Prostate gland (tissue), 2 donors: ENCODE data around the gene ICA1. TPM values are rescaled to one million over a fixed set of nuclear protein-coding genes. Genes with fewer than 3 reads are reported as not detected.

ENCODE experiments used
- DNase-seq: peaks from one replicate; pipeline ENCODE4 v3.0.0-alpha.2; 2019; ENCODE audit warnings: low spot score
- H3K27ac ChIP-seq, 2 donors: fragments of 200-600 bp; sonication (generic); 2 replicates each; pipeline ENCODE4 v1.5.1; 2017 to 2019
- H3K27me3 ChIP-seq: fragments of 200-600 bp; sonication (generic); replicated peaks from 2 replicates; pipeline ENCODE4 v1.5.1; 2019; ENCODE audit not compliant: insufficient read depth
- H3K36me3 ChIP-seq, 2 donors: fragments of 200-600 bp; sonication (generic); 1 replicate in 1 of 2; 2 replicates in 1 of 2; pipeline versions ENCODE4 v1.5.1 to v1.8.1; 2017 to 2019
- H3K4me1 ChIP-seq: fragments of 200-600 bp; sonication (generic); replicated peaks from 2 replicates; pipeline ENCODE4 v1.5.1; 2019
- H3K4me3 ChIP-seq, 2 donors: fragments of 200-600 bp; sonication (generic); 2 replicates each; pipeline ENCODE4 v1.5.1; 2017 to 2019
- H3K9me3 ChIP-seq: fragments of 200-600 bp; sonication (generic); 2 replicates; pipeline ENCODE4 v1.5.1; 2017
- CTCF ChIP-seq, 4 experiments: fragments of 200-600 bp in 2 of 4; fragments of 450-650 bp in 2 of 4; sonication (generic) in 2 of 4; IDR thresholded peaks; 1 replicate in 3 of 4; 2 replicates in 1 of 4; pipeline ENCODE4 v1.5.1; 2016 to 2019; ENCODE audit warnings: antibody characterized with exemption in 4 of 4, mild to moderate bottlenecking in 2 of 4, moderate library complexity in 2 of 4
- POLR2A ChIP-seq: fragments of 450-650 bp; IDR thresholded peaks from one replicate; pipeline ENCODE4 v1.6.1; 2016; ENCODE audit warnings: antibody characterized with exemption, mild to moderate bottlenecking
- POLR2AphosphoS5 ChIP-seq: sonication (generic); formaldehyde crosslinking; IDR thresholded peaks from one replicate; pipeline ENCODE4 v1.6.1; 2017; ENCODE audit warnings: antibody characterized with exemption
- WGBS: methylation state at CpG from one replicate; pipeline ENCODE4 v1.1.5; 2018; 5-methylcytosine and 5-hydroxymethylcytosine counted together
- intact Hi-C: fragments of 100-400 bp; cut with DNase I; formaldehyde crosslinking; loops from one replicate; pipeline ENCODE4 v1.14.2; 2022
- total RNA-seq, 2 donors: library from RNA; depleted of rRNA; stranded (reverse); fragments of >200 nt; gene quantifications; one replicate each; pipeline ENCODE4 v1.1.0, GENCODE V29; 2016

The ICA1 gene
- total RNA-seq, 2 donors from 2014 or later, result 49.1 to 51.0 TPM

DNA sequence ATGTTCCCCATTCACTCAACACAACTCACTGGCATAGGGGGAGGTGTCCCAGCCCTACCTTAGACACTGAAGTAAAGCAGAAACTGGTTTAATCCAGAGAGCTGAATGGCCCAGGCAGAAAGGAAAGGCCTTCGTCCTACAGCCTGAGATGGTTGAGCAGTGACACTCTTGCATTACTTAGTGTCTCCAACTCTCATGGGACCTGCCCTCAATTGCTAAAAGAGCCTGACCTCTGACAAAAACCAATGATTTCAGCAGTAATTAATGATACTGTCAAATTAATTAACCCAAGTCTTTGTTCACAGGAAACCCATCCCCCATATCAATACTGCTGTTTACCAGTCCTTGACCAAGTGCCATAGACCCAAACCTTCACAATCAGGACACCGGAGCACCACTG lies 48.6 kb downstream of the ICA1 start:
- no peaks in the 10 kb centered on the region for H3K36me3 ChIP-seq
- H3K27ac ChIP-seq, result no peak overlapping the region
- DNase-seq, result no peak
- intact Hi-C loops, result loop anchor here (5.0 to 10.0 kb wide), 3 partner anchors 449 to 649 kb away; partner anchors contain the start of gene MIOS
- no peak for TF ChIP-seq POLR2A
- no peak for TF ChIP-seq CTCF (IDR thresholded peaks at IDR 0.05)
- no peak for TF ChIP-seq POLR2AphosphoS5
- H3K4me1 ChIP-seq, result no peaks in the 10 kb centered on the region
- WGBS, result 93% methylated on average over 2 of the region's 2 CpGs
- no peaks in the 10 kb centered on the region for H3K27me3 ChIP-seq
- no peaks in the 10 kb centered on the region for H3K9me3 ChIP-seq
- H3K4me3 ChIP-seq, result no peak overlapping the region

DNA sequence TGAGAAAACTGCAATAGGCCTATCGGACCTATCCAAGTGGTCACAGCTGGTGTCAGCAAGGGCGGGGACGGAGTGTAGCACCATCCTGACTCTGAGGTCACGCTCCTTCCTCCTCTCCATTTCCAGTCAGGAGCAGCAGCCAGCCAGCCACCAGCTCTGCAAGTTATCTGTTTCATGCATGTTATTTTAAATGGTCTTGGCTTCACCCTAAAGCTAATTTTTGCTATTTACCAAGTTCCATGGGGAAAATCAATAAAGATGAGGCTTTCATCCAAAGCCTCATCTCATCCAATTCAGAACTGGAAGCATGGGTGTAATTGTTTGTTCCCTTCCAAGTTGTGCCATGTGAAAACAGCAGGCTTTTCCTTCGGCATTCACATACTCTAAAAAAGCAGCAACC lies 49.3 kb downstream of the ICA1 start:
- Histone ChIP-seq H3K9me3 (no peaks in the 10 kb centered on the region), H3K27me3 (no peaks in the 10 kb centered on the region), H3K36me3 (no peaks in the 10 kb centered on the region), H3K4me1 (no peaks in the 10 kb centered on the region), H3K4me3 (no peak overlapping the region), H3K27ac (no peak overlapping the region)
- DNase-seq, result no peak
- intact Hi-C loops, result loop anchor here (5.0 to 10.0 kb wide), 3 partner anchors 448 to 648 kb away; partner anchors contain the start of gene MIOS
- 76% methylated on average over 5 of the region's 5 CpGs for WGBS
- TF ChIP-seq POLR2A (no peak), POLR2AphosphoS5 (no peak), CTCF (IDR thresholded peaks at IDR 0.05) (no peak)

GRCh38 chr7:8211725-8212096 lies 50.3 kb downstream of the ICA1 start:
- Histone ChIP-seq H3K36me3 (no peaks in the 10 kb centered on the region), H3K4me3 (no peak overlapping the region), H3K4me1 (no peaks in the 10 kb centered on the region), H3K27me3 (no peaks in the 10 kb centered on the region), H3K9me3 (no peaks in the 10 kb centered on the region), H3K27ac (no peak overlapping the region)
- DNase-seq, result no peak
- TF ChIP-seq POLR2A (no peak), POLR2AphosphoS5 (no peak), CTCF (IDR thresholded peaks at IDR 0.05) (no peak)
- intact Hi-C loops, result loop anchor here (5.0 to 10.0 kb wide), 3 partner anchors 447 to 647 kb away; partner anchors contain the start of gene MIOS
- WGBS, result 96% methylated on average over 1 of the region's 1 CpG

DNA sequence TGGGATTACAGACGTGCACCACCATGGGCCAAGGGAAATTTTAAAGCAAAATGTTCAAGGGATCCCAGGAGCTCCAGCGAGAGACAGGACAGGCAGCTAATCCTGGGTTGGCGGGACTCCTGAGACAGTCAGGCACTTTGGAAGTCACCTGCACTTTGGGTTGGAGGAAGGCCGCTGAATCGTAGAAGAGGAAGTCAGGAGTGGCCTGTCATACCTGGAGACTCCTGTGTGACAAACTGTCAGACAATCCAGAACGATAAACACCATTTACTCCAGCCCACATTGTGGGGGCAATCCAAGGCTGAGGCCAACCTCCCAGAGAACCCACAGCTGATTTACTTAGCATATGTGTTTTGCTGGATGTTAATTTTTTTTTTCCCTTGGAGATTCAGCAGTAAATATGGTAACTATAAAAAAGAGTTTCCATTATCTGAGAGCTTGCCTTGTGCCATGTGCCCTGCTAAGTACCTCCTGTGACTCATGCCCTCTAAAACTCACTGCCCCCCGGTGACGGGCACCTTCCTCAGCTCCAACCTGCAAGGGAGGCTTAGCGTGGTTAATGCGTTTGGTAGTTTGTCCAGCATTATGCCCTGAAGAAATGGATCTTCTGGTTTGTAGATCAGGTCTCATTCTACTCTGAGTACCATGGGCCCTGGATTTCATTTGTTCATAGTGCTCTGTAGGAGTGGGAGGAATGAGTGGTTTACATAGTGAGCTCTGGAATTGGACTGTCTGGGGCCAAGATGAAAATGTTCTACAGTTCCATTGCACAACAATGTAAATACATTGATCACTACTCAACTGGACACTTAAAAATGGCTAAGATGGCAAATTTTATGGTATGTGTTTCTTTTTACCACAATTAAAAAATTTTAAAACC lies 50.9 kb downstream of the ICA1 start:
- TF ChIP-seq POLR2AphosphoS5, result no peak
- no peak for TF ChIP-seq POLR2A
- no peak for TF ChIP-seq CTCF (IDR thresholded peaks at IDR 0.05)
- Histone ChIP-seq H3K9me3 (no peaks in the 10 kb centered on the region), H3K27me3 (no peaks in the 10 kb centered on the region), H3K36me3 (no peaks in the 10 kb centered on the region), H3K27ac (no peak overlapping the region), H3K4me3 (no peak overlapping the region), H3K4me1 (no peaks in the 10 kb centered on the region)
- DNase-seq, result no peak
- intact Hi-C loops, result loop anchor here (5.0 to 10.0 kb wide), 3 partner anchors 446 to 646 kb away; partner anchors contain the start of gene MIOS
- 95% methylated on average over 10 of the region's 10 CpGs for WGBS

DNA sequence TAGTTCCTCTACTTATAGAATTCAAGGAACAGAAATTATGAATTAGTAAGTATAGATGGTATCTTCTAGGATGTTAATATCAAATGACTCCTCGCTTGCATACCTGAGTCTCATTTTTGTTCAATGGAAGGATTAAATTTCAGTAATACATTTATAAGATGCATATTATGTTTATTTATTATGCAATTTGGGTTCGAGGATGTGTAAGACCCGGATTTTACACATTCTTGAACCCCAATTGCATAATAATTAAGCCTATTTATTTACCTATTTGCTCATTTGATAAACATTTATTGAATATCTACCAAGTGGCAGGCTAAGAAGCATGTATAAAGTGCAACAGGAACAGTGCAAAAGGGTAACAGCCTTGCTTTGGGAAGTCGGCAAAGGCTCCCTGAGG lies 52.6 kb downstream of the ICA1 start:
- no peak for DNase-seq
- Histone ChIP-seq H3K27me3 (no peaks in the 10 kb centered on the region), H3K4me3 (no peak overlapping the region), H3K27ac (no peak overlapping the region), H3K4me1 (no peaks in the 10 kb centered on the region), H3K9me3 (no peaks in the 10 kb centered on the region), H3K36me3 (no peaks in the 10 kb centered on the region)
- WGBS, result 82% methylated on average over 4 of the region's 4 CpGs
- TF ChIP-seq CTCF (IDR thresholded peaks at IDR 0.05) (no peak), POLR2A (no peak), POLR2AphosphoS5 (no peak)
- intact Hi-C loops, result no loop called here
